ENCODE measurements around the gene THBS2. TPM values are rescaled to one million over a fixed set of nuclear protein-coding genes. Genes with fewer than 3 reads are reported as not detected.

The THBS2 gene
- total RNA-seq, 1 donor from 2014 or later, result 0.13 TPM

DNA sequence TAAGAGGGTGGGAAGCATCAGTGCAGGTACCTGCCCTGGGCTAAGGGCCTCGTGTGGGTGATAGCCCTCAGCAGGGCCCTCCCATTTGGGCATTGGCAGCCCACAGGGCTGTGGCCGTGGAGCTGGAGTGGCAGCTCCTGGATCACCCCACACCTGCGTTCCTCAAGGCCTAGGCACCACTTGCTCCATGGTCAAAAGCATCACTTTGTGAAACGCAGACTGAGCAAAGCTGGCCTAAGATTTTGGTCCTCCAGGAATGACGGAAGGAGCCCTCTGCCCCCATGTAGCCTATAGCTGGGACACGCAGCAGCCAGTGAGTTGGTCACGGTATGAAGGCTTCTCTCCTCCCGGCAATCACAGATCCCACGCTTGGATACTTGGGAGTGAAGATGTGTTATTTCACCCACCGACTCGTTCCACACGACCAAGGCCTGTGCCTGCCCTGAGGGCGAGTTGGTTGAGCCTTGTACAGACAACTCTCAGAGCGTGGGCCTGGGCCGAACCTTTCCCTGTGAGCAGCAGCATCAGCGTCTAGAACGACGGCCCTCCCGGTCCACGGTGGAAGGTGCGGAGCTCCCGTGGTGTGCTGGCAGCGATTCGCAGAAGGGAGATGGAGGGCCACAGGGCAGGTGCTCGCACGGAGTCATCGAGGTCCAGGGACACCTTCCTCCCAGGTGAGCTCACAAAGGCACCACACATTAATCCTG lies 39.7 kb downstream of the THBS2 start:
- H3K4me1 Mint-ChIP-seq, result peaks cover 18% of the 10 kb centered on the region
- Histone ChIP-seq H3K27me3 (no peaks in the 10 kb centered on the region), H3K4me1 (peaks cover 5% of the 10 kb centered on the region), H3F3A (ENCODE audit: low read depth) (no peaks in the 10 kb centered on the region), H4K20me1 (ENCODE audit: low read depth) (no peaks in the 10 kb centered on the region), H3K4me2 (no peak overlapping the region), H3K4me3 (no peak overlapping the region), H3K36me3 (no peaks in the 10 kb centered on the region), H3K79me2 (ENCODE audit: low read depth) (no peaks in the 10 kb centered on the region), H2AFZ (replicated peaks) (no peak overlapping the region), H3K27ac (no peak overlapping the region), H3K9me3 (ENCODE audit: low read depth) (no peaks in the 10 kb centered on the region), H3K9ac (no peak overlapping the region)
- TF ChIP-seq, protein P1, sequence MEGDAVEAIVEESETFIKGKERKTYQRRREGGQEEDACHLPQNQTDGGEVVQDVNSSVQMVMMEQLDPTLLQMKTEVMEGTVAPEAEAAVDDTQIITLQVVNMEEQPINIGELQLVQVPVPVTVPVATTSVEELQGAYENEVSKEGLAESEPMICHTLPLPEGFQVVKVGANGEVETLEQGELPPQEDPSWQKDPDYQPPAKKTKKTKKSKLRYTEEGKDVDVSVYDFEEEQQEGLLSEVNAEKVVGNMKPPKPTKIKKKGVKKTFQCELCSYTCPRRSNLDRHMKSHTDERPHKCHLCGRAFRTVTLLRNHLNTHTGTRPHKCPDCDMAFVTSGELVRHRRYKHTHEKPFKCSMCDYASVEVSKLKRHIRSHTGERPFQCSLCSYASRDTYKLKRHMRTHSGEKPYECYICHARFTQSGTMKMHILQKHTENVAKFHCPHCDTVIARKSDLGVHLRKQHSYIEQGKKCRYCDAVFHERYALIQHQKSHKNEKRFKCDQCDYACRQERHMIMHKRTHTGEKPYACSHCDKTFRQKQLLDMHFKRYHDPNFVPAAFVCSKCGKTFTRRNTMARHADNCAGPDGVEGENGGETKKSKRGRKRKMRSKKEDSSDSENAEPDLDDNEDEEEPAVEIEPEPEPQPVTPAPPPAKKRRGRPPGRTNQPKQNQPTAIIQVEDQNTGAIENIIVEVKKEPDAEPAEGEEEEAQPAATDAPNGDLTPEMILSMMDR (IDR thresholded peaks at IDR 0.05), result no peak
- TF ChIP-seq EZH2 (IDR thresholded peaks at IDR 0.05), result no peak
- TF ChIP-seq EZH2phosphoT487 (IDR thresholded peaks at IDR 0.05), result no peak
- H3K36me3 Mint-ChIP-seq, result peaks cover 13% of the 10 kb centered on the region
- peak overlapping the region; percentile 17 for H3K27ac Mint-ChIP-seq
- H3K4me3 Mint-ChIP-seq, result no peak overlapping the region
- peaks cover 3% of the 10 kb centered on the region for H3K27me3 Mint-ChIP-seq (ENCODE audit: insufficient read depth, low read depth)
- DNase-seq (ENCODE audit: low spot score), result no peak
- peaks cover 5% of the 10 kb centered on the region for H3K9me3 Mint-ChIP-seq

DNA sequence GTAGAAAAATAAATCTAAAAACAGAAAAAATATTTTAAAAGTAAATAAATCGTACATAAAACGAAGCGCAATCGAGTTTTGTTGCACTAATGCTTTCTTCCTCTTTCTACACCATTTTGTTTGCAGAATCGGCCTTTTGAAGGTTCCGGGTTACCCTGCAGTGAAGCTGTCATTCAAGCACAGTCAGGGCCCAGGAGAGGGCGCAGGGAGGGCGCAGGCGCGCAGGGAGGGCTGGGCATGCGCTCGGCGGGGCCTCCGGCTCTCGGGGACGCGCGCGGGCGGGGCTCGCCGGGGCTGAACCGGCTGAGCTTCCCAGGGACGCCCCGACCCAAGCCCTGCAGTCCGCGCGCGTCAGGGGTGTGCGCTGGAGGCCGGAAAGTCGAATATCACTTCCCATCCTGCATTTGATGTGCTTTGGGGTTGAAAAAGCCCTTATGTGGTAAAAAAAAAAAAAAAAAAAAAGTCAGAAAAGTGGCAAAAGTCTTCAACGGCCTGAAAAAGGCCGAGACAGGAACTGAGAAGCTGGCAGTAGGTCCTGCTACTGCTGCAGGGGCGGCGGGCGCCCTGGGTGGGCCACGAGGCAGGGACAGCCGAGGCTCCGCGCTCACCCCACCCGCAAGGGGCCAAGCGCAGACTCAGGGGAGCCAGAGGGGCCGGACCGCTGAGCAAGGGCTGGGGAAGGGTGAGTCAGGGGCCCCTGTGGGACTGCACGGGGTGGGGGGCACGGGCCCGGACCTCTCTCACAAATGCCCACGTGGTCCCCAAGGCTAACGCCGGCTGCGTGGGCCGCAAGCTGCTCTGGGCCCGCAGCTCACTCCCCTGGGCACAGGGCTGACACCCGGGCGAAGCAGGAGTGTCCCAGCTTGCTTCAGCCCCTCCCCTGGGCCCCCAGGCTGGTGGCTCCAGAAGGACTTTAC lies 40.5 kb downstream of the THBS2 start:
- Histone ChIP-seq H2AFZ (replicated peaks) (peak overlapping the region; percentile 66), H3F3A (ENCODE audit: low read depth) (no peaks in the 10 kb centered on the region), H3K27me3 (no peaks in the 10 kb centered on the region), H3K36me3 (no peaks in the 10 kb centered on the region), H3K9ac (no peak overlapping the region), H3K4me3 (peak overlapping the region; percentile 22), H3K9me3 (ENCODE audit: low read depth) (no peaks in the 10 kb centered on the region), H3K79me2 (ENCODE audit: low read depth) (no peaks in the 10 kb centered on the region), H3K27ac (no peak overlapping the region), H4K20me1 (ENCODE audit: low read depth) (no peaks in the 10 kb centered on the region), H3K4me1 (peaks cover 5% of the 10 kb centered on the region), H3K4me2 (peak overlapping the region; percentile 63)
- peak; percentile 91 for DNase-seq (ENCODE audit: low spot score)
- no peaks in the 10 kb centered on the region for H3K9me3 Mint-ChIP-seq
- TF ChIP-seq, protein P1 (IDR thresholded peaks at IDR 0.05), result peak; percentile 51
- no peak for TF ChIP-seq EZH2 (IDR thresholded peaks at IDR 0.05)
- H3K36me3 Mint-ChIP-seq, result peaks cover 7% of the 10 kb centered on the region
- peaks cover 18% of the 10 kb centered on the region for H3K4me1 Mint-ChIP-seq
- no peak overlapping the region for H3K27ac Mint-ChIP-seq
- H3K4me3 Mint-ChIP-seq, result peak overlapping the region; percentile 73
- H3K27me3 Mint-ChIP-seq (ENCODE audit: insufficient read depth, low read depth), result no peaks in the 10 kb centered on the region

DNA sequence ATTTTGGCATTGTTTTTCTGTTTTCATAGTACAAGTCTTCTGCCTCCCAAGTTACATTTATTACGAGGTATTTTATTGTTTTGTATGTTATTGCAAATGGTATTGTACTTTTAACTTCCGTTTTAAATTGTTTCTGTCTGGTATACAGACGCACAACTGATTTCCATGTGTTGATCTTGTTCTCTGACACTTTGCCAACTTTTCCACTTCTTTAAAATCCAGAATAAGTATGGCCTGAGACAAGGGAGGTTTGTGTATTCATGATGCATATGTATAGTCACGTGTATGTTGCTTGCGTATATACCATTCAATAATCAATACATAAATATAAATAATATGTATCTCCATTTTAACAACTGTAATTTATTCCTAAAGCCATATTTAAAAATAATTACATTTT lies 41.2 kb downstream of the THBS2 start:
- Mint-ChIP-seq H3K4me1 (peaks cover 18% of the 10 kb centered on the region), H3K27ac (no peak overlapping the region), H3K27me3 (ENCODE audit: insufficient read depth, low read depth) (no peaks in the 10 kb centered on the region), H3K36me3 (peaks cover under 1% of the 10 kb centered on the region), H3K4me3 (no peak overlapping the region), H3K9me3 (peaks cover 4% of the 10 kb centered on the region)
- peaks cover 5% of the 10 kb centered on the region for H3K4me1 ChIP-seq
- no peak for DNase-seq (ENCODE audit: low spot score)
- H3K9me3 ChIP-seq (ENCODE audit: low read depth), result peaks cover 6% of the 10 kb centered on the region
- no peaks in the 10 kb centered on the region for H4K20me1 ChIP-seq (ENCODE audit: low read depth)
- H2AFZ ChIP-seq (replicated peaks), result peak overlapping the region; percentile 66
- no peaks in the 10 kb centered on the region for H3K79me2 ChIP-seq (ENCODE audit: low read depth)
- no peaks in the 10 kb centered on the region for H3K36me3 ChIP-seq
- H3F3A ChIP-seq (ENCODE audit: low read depth), result no peaks in the 10 kb centered on the region
- H3K9ac ChIP-seq, result no peak overlapping the region
- H3K27ac ChIP-seq, result no peak overlapping the region
- TF ChIP-seq EZH2phosphoT487 (IDR thresholded peaks at IDR 0.05) (no peak), EZH2 (IDR thresholded peaks at IDR 0.05) (no peak)
- TF ChIP-seq, protein P1 (IDR thresholded peaks at IDR 0.05), result no peak
- H3K27me3 ChIP-seq, result no peaks in the 10 kb centered on the region
- H3K4me2 ChIP-seq, result peak overlapping the region; percentile 63
- peak overlapping the region; percentile 22 for H3K4me3 ChIP-seq
